ENCODE data around the gene HPSE2.

DNA sequence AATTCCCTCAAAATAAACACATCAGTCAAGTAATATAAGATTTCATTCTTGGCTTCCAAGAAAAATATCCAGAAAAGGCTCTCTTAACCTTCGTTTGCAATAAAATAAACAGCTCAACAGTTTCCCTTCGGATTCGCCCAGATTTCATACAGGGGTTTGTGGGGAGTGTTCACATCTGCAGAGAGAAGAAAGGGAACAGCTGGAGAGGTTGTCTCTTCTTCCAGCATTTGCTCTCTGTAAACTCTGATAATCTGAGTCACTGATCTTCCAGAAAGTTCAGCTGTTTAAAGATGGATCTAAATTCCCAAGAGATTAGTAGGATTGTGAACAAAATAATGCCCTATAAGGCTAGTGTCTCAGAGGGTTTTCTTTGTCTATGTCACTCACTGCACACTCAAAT is 277.9 kb downstream of the HPSE2 start:
- TF ChIP-seq, protein P1, sequence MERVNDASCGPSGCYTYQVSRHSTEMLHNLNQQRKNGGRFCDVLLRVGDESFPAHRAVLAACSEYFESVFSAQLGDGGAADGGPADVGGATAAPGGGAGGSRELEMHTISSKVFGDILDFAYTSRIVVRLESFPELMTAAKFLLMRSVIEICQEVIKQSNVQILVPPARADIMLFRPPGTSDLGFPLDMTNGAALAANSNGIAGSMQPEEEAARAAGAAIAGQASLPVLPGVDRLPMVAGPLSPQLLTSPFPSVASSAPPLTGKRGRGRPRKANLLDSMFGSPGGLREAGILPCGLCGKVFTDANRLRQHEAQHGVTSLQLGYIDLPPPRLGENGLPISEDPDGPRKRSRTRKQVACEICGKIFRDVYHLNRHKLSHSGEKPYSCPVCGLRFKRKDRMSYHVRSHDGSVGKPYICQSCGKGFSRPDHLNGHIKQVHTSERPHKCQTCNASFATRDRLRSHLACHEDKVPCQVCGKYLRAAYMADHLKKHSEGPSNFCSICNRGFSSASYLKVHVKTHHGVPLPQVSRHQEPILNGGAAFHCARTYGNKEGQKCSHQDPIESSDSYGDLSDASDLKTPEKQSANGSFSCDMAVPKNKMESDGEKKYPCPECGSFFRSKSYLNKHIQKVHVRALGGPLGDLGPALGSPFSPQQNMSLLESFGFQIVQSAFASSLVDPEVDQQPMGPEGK (CRISPR knock-in tag; IDR thresholded peaks at IDR 0.05; ENCODE audit: borderline replicate concordance), result no peak
- no peak for TF ChIP-seq OSR1 (CRISPR knock-in tag; IDR thresholded peaks at IDR 0.05)
- TF ChIP-seq ZFP3 (CRISPR knock-in tag; IDR thresholded peaks at IDR 0.05), result no peak
